GM10266 (cell line): ENCODE data around the gene CDH5.
"Not testable (repeated sequence)": the region's sequence is repeated elsewhere in the genome, so short reads cannot be mapped to it uniquely, and the experiment has no call there.

ENCODE experiments used
- DNase-seq: peaks from one replicate; pipeline ENCODE4 v3.0.0; 2012; ENCODE audit errors: extremely low spot score
- TF ChIP-seq, protein P1 (sequence below): IDR thresholded peaks from 2 replicates; pipeline ENCODE4 v1.5.1; 2012; ENCODE audit warnings: mild to moderate bottlenecking, low read depth; ENCODE audit not compliant: control insufficient read depth, insufficient read depth; ENCODE audit errors: missing control alignments

CDH5 gene

DNA sequence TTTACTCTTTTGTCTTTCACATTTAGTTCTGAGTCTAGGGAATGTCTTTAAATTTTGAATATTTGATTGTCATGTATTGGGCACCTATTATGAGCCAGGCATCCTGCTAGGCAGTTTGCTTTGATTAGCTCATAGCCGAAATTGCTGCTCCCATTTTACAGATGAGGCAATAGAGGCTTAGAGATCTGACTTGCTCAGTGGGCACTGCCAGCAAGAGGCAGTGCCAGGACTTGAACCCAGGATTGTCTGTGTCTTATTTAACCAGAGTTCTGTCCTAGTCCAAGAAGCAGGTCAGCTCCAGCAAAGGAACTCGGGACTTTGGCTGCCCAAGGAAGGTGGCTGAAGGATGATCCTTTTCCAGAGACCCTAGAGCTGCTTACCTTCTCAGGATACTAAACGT is 85.1 kb downstream of the CDH5 start:
- no peak for DNase-seq
- TF ChIP-seq, protein P1, sequence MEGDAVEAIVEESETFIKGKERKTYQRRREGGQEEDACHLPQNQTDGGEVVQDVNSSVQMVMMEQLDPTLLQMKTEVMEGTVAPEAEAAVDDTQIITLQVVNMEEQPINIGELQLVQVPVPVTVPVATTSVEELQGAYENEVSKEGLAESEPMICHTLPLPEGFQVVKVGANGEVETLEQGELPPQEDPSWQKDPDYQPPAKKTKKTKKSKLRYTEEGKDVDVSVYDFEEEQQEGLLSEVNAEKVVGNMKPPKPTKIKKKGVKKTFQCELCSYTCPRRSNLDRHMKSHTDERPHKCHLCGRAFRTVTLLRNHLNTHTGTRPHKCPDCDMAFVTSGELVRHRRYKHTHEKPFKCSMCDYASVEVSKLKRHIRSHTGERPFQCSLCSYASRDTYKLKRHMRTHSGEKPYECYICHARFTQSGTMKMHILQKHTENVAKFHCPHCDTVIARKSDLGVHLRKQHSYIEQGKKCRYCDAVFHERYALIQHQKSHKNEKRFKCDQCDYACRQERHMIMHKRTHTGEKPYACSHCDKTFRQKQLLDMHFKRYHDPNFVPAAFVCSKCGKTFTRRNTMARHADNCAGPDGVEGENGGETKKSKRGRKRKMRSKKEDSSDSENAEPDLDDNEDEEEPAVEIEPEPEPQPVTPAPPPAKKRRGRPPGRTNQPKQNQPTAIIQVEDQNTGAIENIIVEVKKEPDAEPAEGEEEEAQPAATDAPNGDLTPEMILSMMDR: no peak

DNA sequence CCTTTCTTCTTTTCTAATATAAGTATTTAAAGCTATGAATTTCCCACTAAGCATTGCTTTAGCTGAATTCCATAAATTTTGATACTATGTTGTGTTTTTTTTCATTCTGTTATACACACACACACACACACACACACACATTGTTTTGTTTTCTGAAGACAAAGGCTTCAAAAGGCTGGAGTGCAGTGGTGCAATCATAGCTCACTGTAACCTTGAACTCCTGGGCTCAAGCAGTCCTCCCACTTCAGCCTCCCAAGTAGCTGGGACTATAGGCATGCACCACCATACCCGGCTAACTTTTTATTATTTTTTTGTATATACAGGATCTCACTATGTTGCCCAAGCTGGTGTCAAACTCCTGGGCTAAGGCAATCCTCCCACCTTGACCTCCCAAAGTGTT is 86.7 kb downstream of the CDH5 start:
- DNase-seq: not testable (repeated sequence)
